GDM1 (cell line): ENCODE measurements around the gene FOXR1.

Experiments
- DNase-seq: peaks from one replicate; lab custom pipeline; 2025; lab: John Stamatoyannopoulos, UW

The FOXR1 gene, protein sequence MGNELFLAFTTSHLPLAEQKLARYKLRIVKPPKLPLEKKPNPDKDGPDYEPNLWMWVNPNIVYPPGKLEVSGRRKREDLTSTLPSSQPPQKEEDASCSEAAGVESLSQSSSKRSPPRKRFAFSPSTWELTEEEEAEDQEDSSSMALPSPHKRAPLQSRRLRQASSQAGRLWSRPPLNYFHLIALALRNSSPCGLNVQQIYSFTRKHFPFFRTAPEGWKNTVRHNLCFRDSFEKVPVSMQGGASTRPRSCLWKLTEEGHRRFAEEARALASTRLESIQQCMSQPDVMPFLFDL

DNA sequence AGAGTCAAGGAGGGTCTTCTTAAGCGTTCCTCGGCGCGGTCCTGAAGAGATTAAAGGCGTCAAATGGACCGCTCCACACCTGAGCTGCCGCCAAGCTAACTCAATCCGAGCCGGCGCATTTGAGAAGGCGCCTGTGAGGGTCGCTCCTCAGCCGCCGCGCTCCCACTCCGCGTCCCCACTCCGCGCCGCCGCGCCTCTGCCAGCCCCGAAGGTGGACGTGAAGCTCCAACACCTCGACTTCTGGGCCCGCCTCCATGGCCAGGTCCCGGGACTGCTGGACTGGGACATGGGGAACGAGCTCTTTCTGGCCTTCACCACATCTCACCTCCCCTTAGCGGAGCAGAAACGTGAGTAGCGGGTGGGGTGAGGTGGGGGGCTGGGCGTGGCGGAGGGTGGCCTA is at the start of gene FOXR1:
Gene FOXR1, plus strand, starts transcription at position 116 of the 400 bp plus-strand sequence. Its CDS starts 171 bp downstream, at position 287.
- DNase-seq: no peak

DNA sequence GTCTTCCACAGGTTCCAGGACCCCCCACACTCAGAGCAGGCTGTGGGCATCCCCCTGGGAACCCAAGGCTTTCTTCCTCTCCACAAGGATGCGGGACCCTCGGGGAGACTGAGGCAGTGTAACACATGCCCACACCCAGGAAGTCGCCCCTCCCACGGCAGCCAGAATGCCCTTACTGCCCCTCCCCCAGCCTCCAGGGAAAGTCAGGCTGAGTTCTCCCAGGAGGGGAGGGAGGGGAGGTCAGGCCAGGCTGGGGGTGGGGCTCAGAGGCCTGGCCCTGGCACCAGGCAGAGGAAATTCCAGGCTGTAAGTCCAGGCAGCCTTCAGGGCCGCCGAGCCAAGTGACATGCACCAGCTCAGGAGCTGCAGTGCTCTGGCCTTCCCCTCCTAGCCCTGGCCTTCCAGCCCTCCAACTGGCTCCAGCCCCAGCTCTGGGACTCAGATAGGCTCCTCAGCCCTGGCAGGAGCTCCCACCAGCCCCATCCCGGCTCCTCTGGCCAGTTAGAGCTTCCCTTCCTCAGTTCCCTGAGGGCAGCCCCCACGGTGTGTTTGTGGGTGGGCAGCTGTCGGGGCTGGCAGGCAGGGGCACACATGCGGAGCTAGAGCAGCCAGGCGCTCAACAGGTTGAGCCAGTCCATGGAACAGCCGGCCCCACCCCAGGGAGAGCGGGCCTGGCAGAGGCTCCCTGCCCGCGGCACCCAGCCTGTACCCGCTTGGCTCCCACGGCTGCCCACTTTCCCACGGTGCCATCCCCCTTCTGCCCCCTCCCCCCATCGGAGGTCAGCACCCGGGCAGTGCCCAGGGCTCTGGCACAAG is 49.4 kb upstream of the FOXR1 start:
- no peak for DNase-seq

DNA sequence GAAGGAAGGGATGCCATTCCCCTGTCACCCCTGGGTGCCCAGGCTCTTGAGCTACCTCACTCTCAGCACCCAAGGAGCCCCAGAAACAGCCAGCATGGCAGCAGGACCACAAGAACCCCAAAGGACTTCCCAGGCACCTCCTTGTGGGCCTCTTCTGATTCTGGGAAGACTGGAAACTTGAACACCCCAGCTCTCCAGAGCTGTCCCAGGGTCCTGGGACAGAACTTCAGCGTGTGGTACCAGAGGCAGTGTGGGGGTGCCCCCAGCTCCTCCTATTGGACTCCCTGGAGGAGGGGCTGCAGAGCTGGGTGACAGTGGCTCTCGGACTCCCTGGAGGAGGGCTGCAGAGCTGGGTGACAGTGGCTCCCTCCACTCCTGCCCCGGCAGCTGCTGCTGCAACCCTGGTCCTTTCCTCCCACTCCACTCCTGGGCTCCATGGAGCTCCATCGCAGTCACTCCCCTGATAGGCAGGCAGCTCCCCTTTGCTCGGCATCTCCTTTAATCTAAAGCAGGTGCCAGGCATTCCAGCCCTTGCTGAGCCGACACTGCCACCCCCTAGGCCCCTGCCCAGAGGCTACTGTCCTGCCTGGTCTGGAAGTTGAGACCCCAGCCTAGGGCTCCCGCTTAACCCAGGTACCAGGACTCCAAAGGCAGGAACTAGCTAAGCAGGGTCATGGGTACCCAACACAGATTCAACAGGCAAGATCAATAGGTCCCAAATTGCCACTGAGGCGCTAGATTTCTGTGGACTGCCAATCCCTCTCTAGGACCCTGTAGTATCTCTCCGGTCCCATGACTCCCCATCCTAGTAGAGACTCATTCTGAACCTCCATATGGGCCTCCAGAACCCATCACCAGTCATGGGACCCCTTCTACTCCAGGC is 48.6 kb upstream of the FOXR1 start:
- DNase-seq: no peak

DNA sequence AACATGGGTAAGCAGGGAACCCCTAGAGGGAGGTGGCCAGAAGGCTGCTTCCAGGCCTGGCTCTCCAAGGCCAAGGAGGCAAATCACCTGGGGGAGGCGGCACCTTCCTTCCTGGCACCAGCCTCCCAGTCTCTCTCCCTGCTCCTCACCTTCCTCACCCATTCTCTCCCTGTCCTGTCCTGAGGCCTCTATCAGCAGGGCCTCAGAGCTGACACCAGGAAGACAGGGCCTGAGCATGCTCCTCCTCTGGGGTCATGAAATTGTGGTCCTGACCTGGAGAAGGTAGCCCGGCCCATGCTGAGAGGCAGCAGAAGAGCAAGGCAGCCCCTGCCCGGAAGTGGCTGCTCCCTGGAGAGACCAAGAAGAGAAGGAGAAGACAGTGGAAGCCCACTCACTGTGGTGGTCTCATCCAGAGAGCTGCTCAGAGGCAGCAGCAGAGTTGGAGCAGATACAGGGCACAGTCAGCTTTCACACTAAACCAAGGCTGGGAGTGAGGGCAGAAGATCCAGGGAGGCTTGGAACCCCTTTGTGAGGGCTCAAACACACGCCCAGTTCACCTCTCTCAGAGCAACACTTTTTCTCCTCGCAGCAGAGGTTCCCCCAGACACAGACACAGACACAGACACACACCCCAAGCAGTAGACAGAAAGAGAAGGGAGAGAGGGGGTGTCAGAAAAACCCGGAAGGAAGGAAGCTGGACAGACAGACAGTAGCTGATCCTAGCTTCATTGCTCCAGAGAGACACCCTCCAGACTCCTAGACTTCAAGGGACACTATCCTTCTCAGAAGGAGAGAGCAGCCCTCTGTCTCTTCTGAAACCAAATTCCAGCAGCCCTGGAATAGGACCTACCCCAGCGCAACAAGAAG is 47.6 kb upstream of the FOXR1 start:
- no peak for DNase-seq

DNA sequence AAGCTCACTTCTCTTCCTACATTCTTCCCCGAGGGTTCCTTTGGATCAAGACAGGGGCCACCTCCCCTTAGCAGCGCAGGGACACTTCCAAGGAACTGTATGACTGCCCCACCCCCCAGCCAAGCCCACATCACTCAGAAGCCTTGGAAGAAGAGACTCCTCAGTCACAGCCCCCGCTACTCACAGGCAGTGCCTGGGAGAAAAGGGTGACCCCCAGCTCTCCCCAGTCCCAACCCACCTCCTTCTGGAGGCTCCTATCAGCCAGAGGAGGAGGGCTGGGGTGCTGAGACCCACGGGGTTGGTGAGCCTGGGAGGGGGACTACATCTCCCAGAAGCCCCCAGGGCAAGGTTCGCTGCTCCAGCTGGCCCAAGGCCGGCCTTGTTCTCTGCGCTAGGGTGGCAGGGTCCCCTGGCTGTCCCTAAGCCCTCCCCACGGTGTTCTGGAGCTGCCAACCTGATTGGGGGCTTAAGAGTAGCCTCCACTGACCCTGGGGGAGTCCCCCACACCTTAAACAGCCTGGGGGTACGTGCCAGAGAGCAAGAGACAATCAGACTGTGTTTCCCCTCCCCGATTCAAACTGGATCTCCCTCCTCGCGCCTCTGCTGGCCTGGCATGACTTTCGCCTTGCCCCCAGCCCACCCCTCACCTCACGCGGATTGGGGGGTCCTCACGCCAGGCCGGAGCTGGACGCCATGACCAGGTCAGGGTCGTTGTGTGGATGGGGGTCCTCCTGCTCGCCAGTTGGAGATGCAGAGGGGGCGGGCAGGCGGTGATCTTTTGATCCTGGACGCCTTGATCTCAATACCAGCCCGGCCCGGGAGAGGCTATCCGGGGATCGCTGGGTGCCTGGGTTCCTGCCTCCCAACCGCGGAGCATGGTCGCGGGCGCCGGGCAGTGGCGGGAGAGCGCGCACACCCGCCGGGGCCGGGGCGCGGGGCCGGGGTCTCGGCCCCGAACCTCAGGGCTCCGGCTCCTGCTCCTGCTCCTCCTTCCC is 46.7 kb upstream of the FOXR1 start:
- no peak for DNase-seq

DNA sequence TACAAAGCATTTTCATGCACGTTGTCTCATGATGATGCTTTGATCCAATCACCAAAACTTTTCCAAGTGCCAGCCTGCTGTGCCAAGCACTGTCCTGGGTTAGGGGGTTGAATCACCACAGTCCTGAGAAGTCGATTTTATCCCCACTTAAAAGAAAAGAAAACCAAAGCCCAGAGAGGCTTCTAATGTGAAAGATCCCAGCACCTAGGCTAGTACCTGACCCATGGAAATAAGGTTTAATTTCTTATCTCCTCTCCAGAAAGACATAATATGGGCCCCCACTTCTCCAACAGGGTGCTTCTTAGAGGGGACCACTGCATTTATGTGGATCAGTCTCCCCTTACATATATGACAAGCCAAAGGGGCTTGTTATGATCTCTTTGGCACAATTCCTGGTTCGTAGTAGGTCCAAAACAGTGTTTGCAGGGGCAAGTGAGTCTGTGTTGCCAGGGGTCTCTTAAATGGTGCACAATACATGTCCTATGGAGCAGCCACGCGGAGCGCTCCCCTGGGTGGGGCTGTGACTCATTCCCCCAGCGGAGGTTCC is 43.9 kb upstream of the FOXR1 start:
- no peak for DNase-seq

DNA sequence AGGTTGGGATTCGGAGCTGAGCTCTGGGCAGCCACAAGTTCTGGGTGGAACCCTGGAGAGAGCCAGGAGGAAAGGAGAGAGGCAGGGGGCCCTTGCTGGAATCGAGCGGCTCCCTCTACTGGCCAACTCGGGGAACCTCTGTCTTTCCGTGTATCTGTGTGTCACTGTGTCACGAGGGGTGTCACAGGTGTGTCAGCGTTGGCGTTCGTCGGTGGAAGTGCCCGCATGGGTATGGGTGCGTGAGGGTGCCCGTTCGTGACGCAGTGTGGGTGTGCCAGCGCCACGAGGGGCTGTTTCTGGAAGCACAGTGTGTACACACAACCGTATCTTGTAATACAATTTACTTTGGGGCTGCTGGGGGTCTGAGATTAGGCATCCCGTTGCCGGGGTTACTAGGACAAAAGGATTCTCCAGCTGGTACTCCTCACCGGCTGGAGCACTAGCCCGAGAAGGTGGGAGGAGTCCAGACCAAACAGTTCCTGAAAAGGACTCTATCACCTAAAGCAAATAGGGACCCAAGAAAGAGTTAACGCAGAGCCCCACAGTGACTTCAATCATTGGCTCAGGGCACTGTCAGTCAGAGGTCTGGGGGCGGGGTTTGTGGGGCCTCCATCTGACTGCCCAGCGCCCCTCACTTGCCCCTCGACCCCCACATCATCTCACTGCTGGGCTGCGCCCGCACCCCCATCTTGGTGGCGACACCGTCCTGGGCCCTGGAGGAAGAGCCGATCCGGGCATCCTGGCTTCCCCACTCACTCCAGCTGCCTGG is 43.3 kb upstream of the FOXR1 start:
- peak; percentile 79 for DNase-seq

DNA sequence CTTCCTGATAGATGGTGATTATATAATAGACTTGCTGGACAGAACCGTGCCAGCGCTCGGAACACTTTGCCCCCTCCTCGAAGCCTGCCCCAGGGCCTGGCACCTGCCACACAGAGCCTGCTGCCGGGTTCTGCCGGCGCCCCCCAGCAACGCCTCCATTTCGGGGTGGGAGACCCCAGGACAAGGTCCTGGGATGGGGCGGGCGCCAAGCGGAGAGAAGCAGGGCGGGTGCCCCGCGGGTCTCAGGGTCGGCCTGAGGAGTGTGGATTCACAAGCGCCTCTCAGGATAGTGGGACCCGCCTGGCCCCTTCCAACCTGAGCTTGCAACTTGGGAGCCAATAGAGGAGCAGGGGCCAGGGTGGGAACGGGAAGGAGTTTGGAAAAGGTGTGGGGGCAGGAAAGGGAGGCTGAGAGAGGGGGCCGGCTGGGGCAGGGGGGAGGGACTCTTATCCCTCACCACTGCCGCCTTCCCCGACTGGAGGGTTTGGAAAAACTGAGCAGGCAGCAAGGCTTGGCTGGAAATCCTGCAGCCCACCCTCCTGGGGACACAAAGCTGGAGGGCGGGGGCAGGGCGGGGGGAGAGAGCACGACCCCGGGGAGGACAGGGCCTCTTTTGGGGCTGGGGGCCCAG is 42.6 kb upstream of the FOXR1 start:
- peak; percentile 55 for DNase-seq

DNA sequence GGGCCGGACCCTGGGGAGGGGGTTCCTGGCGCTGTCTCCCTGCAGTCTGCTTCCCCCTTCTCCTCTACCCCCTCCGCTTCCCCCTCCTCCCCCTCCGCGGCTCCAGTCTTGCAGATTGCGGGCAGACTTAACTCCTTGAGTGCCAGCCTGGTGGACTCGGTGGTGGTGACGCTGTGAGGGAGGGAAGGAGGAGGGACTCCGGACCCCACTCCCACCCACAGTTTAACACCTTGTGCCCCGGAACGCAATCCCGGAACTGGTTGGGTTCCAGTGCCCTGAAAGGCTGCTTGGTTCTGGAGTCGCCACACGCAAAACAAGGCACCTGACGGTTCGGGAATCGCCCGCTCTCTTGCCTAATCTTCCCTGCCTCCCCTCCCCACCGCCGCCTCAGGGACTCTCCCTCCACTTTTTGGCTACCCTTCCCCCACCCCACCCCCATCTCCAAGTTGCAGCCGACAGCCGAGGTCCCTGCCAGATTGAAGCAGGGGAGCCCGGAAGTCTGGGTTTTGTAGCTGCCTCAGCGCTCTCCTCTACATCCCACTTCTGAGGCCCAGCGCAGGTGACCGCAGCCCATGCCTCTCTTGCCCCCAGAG is 42.0 kb upstream of the FOXR1 start:
- DNase-seq: peak; percentile 85

DNA sequence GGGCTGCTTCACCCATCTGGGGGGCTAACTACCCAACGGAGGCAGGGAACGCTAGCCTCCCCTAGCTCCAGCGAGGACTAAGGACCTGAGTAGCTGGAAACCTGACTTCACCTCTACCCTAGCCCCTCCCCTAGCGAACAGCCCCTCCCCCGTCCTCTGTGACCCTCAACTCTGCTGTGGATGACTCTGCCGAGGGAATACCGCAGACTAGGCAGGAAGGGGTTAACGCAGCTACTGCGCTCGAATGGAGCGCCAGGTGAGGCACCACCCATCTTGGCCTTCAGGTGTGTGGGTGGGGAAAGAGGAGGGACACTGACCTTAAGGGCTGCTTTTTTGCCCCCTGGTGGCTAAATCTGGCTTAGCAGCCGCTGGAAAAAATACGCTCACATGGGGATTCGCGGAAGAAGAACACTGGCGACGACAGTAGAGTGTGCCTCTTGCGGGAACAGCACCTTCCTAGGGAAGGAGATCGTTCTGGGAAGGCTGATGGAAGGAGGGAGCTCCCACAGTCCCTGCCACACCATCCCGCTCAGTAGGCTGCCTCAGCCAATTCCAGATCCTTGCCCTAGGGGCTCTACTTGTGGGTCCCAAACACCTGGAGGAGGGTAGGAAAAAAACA is 41.4 kb upstream of the FOXR1 start:
- DNase-seq: peak; percentile 54

DNA sequence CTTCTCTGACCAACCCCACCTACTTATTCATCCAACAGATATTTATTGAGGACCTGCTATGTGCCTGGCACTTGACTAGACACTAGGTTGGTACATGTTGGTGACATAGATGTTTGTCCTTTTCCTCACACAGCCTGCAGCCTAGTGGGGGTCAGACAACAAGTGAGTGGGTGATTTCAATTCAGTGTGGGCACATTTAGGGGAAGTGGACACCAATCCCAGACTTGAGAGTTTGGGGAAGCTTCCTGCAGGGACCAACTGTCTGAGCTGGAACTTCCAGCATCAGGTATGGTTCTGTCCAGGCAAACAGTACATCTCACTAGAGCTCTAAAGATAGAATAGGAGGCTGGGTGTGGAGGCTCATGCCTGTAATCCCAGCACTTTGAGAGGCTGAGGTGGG is 40.0 kb upstream of the FOXR1 start:
- DNase-seq: no peak

DNA sequence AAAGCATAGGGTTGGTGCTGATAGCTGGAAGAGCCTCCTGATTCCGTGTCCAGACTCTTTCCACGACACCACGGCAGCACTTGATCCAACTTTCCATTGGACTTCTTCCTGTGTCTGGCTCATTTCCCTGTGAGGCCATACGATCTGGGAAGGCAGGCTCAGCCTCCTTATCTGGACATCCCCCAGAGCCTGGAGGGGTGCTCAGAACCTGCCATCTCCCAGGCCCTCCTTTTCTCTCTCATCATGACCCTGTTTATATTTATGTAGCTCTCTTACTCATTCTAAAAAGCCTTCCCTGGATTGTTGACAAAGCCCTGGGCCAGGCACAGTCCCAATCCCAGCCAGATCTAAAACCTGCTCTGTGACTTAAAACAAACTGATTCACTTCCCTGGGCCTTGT is 38.1 kb upstream of the FOXR1 start:
- DNase-seq: no peak

DNA sequence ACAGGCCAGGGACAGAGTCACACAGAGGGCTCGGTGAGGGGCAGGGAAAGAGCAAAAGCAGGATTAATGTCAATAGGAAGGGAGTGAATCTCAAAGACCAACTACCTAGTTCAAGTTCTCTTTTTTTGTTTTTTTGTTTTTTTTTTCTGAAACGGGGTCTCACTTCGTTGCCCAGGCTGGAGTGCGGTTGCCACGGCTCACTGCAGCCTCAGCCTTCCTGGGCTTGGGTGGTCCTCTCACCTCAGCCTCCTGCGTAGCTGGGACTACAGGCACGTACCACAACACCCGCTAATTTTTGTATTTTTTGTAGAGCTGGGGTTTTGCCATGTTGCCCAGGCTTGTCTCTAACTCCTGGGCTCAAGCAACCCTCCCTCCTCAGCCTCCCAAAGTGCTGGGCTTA is 36.2 kb upstream of the FOXR1 start:
- no peak for DNase-seq

DNA sequence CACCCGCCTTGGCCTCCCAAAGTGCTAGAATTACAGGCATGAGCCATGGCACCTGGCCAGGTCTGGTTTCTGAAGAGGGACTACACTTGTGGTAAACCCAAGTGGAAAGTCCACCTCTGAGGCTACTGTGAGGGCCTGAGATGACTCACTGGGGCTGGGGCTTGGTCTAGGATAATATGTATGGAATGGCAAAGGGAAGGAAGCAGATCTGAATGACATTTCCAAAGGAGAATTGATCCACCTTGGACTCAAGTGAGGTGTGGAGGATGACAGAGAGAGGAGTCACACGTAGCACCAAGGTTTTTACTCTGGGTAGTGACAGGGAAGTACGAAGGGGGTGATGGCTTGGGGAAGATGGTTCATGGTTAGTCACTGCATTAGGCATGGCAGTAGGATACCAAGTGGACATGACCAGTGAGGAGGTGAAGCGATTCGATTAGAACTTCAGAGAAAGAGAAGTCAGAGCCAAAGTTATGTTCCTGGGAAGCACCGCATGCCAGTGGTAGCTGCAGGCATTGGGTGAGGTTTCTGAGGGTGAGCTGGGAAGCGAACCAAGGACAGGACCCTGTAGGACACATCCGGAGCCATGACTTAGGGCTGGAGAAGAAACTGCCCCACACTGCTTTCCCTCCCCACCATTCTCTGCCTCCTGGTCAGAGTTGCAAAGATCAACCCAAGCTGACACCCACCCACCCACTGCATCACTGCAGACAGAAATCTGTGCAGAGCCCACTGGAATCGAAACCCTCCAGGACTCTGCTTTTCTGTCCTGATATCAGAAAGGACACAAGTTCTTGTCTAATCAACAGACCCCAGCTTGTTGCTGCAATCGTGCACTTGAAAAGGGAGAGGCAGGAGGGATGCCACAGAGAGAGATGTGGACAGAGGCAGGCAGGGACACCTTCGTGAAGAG is 32.8 kb upstream of the FOXR1 start:
- no peak for DNase-seq

DNA sequence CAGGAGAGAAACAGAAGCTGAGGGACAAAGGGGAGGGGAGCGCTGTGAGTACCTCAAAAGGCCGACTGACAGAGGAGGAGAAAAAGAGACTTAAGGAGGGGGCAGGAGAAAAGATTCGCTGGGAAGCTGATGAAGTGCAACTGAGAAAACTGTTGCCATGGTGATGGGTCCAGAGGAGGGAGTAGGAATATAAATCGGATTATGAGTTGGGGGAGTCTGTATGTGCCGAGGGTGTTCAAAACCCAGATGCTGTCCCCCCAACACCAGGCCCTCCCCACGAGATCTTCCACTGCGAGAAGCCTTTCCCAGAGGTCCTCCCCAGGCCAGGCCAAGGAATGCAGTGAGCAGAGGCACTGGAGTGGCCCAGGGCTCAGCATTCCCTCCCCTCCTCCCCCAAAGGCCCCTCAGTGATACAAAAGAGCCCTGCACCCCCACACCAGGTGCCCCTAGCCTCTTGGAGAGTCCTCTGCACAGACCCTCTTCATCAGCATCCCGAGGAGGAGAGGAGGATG is 32.1 kb upstream of the FOXR1 start:
- DNase-seq: no peak

DNA sequence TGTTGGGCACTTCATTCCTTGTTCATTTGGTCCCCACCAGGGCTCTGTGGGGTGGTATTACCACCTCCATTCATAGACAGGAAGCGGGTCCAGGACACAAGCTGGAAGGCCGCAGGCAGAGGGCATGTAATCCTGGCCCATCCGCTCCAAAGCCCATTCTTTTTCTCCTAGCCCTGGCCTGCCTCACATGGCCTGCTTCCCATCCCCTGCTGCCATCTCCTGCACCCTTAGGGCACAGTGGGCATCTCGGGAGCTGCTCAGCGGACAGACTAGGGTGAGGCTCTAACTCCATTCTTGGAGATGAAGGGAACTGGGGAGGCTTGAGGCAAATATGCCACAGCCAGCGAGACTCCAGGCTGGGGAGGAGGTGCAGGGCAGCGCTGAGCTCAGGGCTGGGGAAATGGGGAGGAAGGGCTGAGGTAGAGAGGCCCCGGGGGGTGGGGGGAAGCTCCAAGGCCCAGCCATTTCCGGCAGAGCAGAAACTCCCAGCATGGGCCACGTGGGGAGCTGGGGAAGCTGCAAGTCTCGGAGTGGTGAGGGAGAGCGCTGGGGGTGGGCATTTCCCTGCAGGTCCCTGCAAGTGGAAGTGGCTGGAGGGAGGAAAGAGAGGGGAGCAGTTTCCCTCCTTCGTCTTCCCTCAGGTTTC is 31.5 kb upstream of the FOXR1 start:
- peak; percentile 88 for DNase-seq
